ENCODE measurements around the gene TPO.

DNA sequence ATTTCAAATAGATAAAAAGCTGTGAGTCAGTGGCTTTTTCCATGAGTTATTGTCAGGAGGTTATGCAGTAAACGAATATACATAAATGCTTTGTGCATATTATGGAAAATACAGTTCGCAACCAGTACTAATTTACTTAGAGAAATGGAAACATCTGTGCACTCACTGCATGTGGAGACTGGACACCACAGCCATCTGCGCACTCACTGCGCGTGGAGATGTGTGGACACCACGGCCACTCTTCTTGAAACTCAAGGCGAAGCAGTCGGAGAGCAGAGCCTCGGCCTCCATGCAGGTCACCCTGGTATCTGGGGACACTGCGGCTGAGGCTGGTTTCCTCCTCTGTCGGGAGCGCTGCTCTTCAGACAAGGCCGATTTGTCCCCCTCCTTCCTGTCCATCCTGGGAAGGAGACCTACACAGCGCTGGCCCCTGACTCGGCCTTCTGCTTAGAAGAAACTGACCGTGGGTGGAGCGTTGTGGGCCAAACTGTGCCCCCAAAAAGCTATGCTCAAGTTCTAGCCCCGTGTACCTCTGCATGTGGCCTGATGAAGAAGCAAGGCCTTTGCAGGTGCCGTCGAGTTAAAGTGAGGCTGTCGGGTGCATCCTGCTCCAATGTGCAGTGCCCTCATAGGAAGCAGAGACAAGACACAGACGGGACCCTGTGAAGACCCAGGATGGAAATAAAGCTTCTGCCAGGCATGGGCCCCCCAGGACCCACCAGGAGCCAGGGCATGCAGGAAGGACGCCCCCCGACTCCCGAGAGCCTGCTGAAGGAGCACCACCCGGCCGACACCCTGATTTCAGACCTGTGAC is 88.0 kb downstream of the TPO start:
- TF ChIP-seq EZH2phosphoT487 (IDR thresholded peaks at IDR 0.05), result no peak
- TF ChIP-seq, protein P1, sequence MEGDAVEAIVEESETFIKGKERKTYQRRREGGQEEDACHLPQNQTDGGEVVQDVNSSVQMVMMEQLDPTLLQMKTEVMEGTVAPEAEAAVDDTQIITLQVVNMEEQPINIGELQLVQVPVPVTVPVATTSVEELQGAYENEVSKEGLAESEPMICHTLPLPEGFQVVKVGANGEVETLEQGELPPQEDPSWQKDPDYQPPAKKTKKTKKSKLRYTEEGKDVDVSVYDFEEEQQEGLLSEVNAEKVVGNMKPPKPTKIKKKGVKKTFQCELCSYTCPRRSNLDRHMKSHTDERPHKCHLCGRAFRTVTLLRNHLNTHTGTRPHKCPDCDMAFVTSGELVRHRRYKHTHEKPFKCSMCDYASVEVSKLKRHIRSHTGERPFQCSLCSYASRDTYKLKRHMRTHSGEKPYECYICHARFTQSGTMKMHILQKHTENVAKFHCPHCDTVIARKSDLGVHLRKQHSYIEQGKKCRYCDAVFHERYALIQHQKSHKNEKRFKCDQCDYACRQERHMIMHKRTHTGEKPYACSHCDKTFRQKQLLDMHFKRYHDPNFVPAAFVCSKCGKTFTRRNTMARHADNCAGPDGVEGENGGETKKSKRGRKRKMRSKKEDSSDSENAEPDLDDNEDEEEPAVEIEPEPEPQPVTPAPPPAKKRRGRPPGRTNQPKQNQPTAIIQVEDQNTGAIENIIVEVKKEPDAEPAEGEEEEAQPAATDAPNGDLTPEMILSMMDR (IDR thresholded peaks at IDR 0.05), result no peak
- TF ChIP-seq EZH2 (IDR thresholded peaks at IDR 0.05), result no peak
